Kidney epithelial cell (primary cell): Measurements from ENCODE around the gene GRAMD2B. TPM values are rescaled to one million over a fixed set of nuclear protein-coding genes. Genes with fewer than 3 reads are reported as not detected.

Experiments
- DNase-seq: peaks from one replicate; pipeline ENCODE4 v3.0.0-alpha.2; 2010; ENCODE audit warnings: low read depth
- H3K27me3 ChIP-seq: 2 replicates; pipeline ENCODE4 v1.6.0; 2011; ENCODE audit warnings: low read length; ENCODE audit not compliant: control insufficient read depth, insufficient read depth
- H3K36me3 ChIP-seq: 2 replicates; pipeline ENCODE4 v1.5.1; 2011; ENCODE audit warnings: low read length; ENCODE audit not compliant: control insufficient read depth, insufficient read depth
- H3K4me3 ChIP-seq: 2 replicates; pipeline ENCODE4 v1.5.1; 2011; ENCODE audit warnings: low read depth, mild to moderate bottlenecking, control low read depth, low read length
- total RNA-seq: library from RNA; depleted of rRNA; stranded (reverse); fragments of >200 nt; gene quantifications from 2 replicates; pipeline ENCODE4 v1.2.3, GENCODE V29; 2015
- TF ChIP-seq, protein P1 (sequence below): IDR thresholded peaks from 2 replicates; pipeline ENCODE4 v1.5.1; 2011; ENCODE audit warnings: mild to moderate bottlenecking, moderate library complexity, low read length, control low read depth, inconsistent platforms; ENCODE audit not compliant: insufficient read depth, poor library complexity, severe bottlenecking

Gene GRAMD2B
- total RNA-seq, 1 donor from 2014 or later: 36.9 TPM

DNA sequence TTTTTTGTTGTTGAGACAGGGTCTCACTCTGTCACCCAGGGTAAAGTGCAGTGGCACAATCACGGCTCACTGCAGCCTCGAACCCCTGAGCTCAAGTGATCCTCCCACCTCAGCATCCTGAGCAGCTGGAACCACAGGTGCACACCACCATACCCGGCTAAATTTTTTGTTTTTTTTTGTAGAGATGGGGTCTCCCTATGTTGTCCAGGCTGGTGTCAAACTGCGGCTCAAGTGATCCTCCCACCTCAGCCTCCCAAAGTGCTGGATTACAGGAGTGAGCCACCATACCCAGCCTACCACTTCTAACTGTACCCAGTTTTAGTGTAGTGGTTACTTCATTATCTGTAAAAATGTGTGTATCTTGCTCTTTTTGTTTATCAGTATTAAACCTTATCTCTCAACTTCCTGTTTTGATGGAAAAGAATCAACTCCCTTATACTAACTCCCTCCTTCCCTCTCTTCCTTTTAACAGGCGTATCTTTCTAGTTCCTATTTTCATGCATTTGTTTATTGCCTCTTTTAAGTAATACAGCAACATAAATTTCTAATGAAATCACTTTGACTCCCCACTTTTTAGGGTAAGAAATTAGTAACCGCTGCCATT lies 33.1 kb downstream of the GRAMD2B start:
- Histone ChIP-seq H3K4me3 (no peak overlapping the region), H3K36me3 (no peaks in the 10 kb centered on the region), H3K27me3 (no peaks in the 10 kb centered on the region)
- TF ChIP-seq, protein P1, sequence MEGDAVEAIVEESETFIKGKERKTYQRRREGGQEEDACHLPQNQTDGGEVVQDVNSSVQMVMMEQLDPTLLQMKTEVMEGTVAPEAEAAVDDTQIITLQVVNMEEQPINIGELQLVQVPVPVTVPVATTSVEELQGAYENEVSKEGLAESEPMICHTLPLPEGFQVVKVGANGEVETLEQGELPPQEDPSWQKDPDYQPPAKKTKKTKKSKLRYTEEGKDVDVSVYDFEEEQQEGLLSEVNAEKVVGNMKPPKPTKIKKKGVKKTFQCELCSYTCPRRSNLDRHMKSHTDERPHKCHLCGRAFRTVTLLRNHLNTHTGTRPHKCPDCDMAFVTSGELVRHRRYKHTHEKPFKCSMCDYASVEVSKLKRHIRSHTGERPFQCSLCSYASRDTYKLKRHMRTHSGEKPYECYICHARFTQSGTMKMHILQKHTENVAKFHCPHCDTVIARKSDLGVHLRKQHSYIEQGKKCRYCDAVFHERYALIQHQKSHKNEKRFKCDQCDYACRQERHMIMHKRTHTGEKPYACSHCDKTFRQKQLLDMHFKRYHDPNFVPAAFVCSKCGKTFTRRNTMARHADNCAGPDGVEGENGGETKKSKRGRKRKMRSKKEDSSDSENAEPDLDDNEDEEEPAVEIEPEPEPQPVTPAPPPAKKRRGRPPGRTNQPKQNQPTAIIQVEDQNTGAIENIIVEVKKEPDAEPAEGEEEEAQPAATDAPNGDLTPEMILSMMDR: no peak
- DNase-seq: no peak

DNA sequence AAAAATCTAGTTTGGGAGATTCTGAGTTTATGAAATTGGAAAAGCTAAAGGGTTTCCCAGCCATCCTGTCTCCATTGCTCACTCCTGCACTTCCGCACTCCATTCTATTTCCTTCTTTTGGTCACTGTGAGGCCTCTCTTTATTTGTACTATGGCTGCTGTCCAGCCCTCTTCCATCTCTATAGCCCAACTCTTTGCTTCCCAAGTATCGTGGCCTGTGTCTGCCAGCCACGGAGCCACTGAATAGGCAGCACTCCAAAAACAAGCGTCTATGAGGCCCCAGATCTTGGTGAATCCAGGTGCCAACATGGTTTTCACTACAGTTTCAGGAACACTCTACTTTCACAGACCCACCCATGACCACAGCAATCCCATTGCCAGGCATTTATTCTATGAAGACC lies 37.2 kb downstream of the GRAMD2B start:
- DNase-seq: no peak

DNA sequence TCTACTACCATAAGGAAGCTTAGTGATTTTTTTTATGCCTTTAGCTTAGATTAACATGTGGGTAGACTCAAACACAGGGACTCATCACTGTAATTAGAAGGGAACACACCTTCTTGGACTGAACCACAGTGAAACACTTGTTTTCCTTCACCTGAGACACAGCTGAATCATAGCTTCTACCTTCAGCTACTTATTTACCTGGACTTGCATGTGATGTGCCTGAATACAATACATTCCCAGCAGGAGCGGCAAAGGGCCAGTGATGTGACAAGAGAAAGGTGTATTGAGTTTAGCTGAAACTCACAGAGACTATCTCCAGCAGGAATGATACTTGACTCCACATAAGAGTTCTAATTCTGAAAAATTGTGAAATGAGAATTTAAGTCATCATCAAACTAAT lies 37.8 kb downstream of the GRAMD2B start:
- Histone ChIP-seq H3K4me3 (no peak overlapping the region), H3K36me3 (peaks cover 1% of the 10 kb centered on the region), H3K27me3 (no peaks in the 10 kb centered on the region)
- DNase-seq: no peak
- TF ChIP-seq, protein P1: no peak

More for the DNA sequence above, 37.2 kb downstream of the GRAMD2B start:
- TF ChIP-seq, protein P1: no peak
- H3K27me3 ChIP-seq: no peaks in the 10 kb centered on the region
- H3K36me3 ChIP-seq: peaks cover 1% of the 10 kb centered on the region
- no peak overlapping the region for H3K4me3 ChIP-seq

DNA sequence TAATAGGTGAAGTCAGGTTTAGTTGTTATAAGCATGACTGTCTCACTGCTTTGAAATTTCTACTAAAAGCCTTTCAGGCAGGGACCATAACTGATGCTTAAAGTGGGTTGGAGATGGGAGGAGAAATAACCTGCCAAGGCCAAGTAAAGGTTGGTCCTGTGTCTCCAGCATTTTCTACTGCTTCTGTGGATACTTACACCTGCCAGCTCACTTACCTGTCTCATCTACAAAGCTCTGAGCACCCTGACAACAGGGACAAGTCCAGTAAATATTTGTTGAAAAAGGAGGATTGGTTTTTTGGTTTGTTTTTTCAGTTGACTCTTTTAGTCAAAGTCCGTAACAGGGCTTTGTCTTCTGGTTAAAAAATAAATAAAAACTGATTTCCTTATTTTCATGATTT lies 38.6 kb downstream of the GRAMD2B start:
- DNase-seq: no peak
- no peak overlapping the region for H3K4me3 ChIP-seq
- peaks cover 1% of the 10 kb centered on the region for H3K36me3 ChIP-seq
- no peaks in the 10 kb centered on the region for H3K27me3 ChIP-seq
- TF ChIP-seq, protein P1: no peak

DNA sequence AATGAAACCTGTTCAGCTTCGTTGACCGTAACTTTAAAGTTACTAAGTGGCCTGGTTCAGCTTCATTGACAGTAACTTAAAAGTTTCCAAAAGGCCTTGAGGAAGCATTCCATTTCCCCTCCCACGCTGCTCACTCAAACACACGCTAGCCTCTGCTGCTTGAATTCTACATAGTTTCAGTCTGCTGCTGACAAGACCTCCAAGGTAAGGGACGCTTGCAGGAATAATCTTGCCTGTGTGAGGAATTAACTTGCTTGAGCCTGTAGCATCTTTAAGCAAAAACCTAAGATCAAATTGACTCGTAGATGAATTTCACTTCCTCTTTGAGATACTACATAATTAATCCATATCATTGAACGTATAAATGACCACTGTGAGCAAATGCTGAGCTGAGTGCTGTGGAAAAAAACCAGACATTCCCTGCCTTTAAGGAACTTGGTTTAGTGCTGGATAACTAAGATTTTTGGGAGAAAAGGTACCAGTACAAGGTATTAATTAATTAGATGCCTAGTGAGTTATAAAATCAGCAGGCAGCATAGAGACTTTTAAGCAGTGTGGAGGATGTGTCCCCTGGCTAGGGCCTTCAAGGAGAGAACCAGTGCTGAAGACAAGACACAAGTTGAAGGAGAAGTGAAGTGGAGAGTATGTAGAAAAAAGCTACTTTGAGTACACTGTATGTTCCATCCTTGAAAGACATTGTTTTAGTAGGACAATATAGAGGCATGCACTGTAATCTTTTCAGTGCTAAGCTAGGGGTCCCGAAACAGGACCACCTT lies 39.2 kb downstream of the GRAMD2B start:
- Histone ChIP-seq H3K27me3 (no peaks in the 10 kb centered on the region), H3K36me3 (peaks cover 1% of the 10 kb centered on the region), H3K4me3 (no peak overlapping the region)
- TF ChIP-seq, protein P1: no peak
- DNase-seq: peak; percentile 49
